Caco-2 (cell line): ENCODE data around the gene GGCX. TPM values are rescaled to one million over a fixed set of nuclear protein-coding genes. Genes with fewer than 3 reads are reported as not detected.

ENCODE experiments used
- BruUV-seq: library from RNA; stranded (reverse); fragments of 400-500 nt; replicated peaks from 2 replicates; lab custom pipeline; 2021; lab: Mats Ljungman, UMichigan
- CTCF ChIA-PET: fragments of 300-600 bp; sonication (Branson Sonifier 250); formaldehyde crosslinking; loops from one replicate; lab custom pipeline; 2022; ENCODE audit warnings: antibody characterized with exemption; lab: Charles Lee
- POLR2A ChIA-PET: fragments of 300-600 bp; sonication (Branson Sonifier 250); formaldehyde crosslinking; loops from one replicate; lab custom pipeline; 2022; ENCODE audit warnings: antibody characterized with exemption; lab: Charles Lee
- DNase-seq, 2 experiments: peaks; one replicate each; pipeline versions ENCODE4 v3.0.0 to v3.0.0-alpha.2; 2020 to 2022
- H3K27me3 ChIP-seq: replicated peaks from 2 replicates; pipeline ENCODE4 v1.6.0; 2011; ENCODE audit warnings: low read length; ENCODE audit not compliant: control insufficient read depth, insufficient read depth
- H3K36me3 ChIP-seq: 2 replicates; pipeline ENCODE4 v1.5.1; 2011; ENCODE audit warnings: low read length; ENCODE audit not compliant: control insufficient read depth, insufficient read depth
- H3K4me1 ChIP-seq: fragments of 250-450 bp; sonication (Bioruptor Pico); 2 replicates; pipeline ENCODE4 v1.5.1; 2020; ENCODE audit warnings: mild to moderate bottlenecking
- H3K4me3 ChIP-seq: 2 replicates; pipeline ENCODE4 v1.5.1; 2011; ENCODE audit warnings: low read depth, mild to moderate bottlenecking, control low read depth, low read length
- H3K9me3 ChIP-seq: fragments of 250-450 bp; sonication (Bioruptor Pico); 2 replicates; pipeline ENCODE4 v1.5.1; 2020; ENCODE audit warnings: mild to moderate bottlenecking, moderate library complexity
- H3K27ac Mint-ChIP-seq: one replicate; pipeline ENCODE4 v1.8.0; 2022; ENCODE audit warnings: mixed read lengths; ENCODE audit not compliant: unreplicated experiment
- H3K27me3 Mint-ChIP-seq: one replicate; pipeline ENCODE4 v1.8.0; 2022; ENCODE audit warnings: mixed read lengths; ENCODE audit not compliant: insufficient read depth, unreplicated experiment
- H3K36me3 Mint-ChIP-seq: one replicate; pipeline ENCODE4 v1.8.0; 2022; ENCODE audit warnings: mild to moderate bottlenecking, mixed read lengths; ENCODE audit not compliant: insufficient read depth, unreplicated experiment
- H3K4me1 Mint-ChIP-seq: one replicate; pipeline ENCODE4 v1.8.0; 2022; ENCODE audit warnings: low read depth, mixed read lengths; ENCODE audit not compliant: unreplicated experiment
- H3K4me3 Mint-ChIP-seq: one replicate; pipeline ENCODE4 v1.8.0; 2022; ENCODE audit warnings: mild to moderate bottlenecking, moderate library complexity, mixed read lengths; ENCODE audit not compliant: unreplicated experiment
- H3K9me3 Mint-ChIP-seq: one replicate; pipeline ENCODE4 v1.8.0; 2022; ENCODE audit warnings: mixed read lengths; ENCODE audit not compliant: unreplicated experiment
- CTCF ChIP-seq, 2 experiments: fragments of 200-600 bp in 1 of 2; IDR thresholded peaks; 1 replicate in 1 of 2; 2 replicates in 1 of 2; pipeline versions ENCODE4 v1.5.1 to v1.8.0; 2011 to 2022; ENCODE audit warnings: antibody characterized with exemption in 1 of 2, control low read depth in 1 of 2, inconsistent platforms in 1 of 2, low read depth in 1 of 2, low read length in 1 of 2, mild to moderate bottlenecking in 1 of 2, moderate library complexity in 1 of 2; ENCODE audit not compliant: insufficient read depth in 1 of 2, severe bottlenecking in 1 of 2, unreplicated experiment in 1 of 2
- intact Hi-C: fragments of 100-400 bp; cut with micrococcal nuclease; formaldehyde crosslinking; loops from one replicate; pipeline ENCODE4 v1.10.0; 2022; ENCODE audit not compliant: unreplicated experiment
- total RNA-seq: library from RNA; stranded (reverse); gene quantifications from 2 replicates; pipeline ENCODE4 v1.2.3, GENCODE V29; 2022

The GGCX gene
- total RNA-seq, 1 experiment from 2014 or later, result 96.8 TPM

GRCh38 chr2:85514323-85514722 lies 47.0 kb downstream of the GGCX start:
- H3K4me3 Mint-ChIP-seq, result no peak overlapping the region
- peaks cover 10% of the 10 kb centered on the region for H3K4me1 Mint-ChIP-seq
- H3K27me3 ChIP-seq, result no peaks in the 10 kb centered on the region
- H3K27ac Mint-ChIP-seq, result no peak overlapping the region
- POLR2A ChIA-PET, result no interaction called here
- CTCF ChIA-PET, result no interaction called here
- no peak for TF ChIP-seq CTCF (IDR thresholded peaks at IDR 0.05; ENCODE audit: insufficient read depth in 1 of 2, low read depth in 1 of 2, low read length in 1 of 2, severe bottlenecking in 1 of 2, unreplicated experiment in 1 of 2)
- H3K27me3 Mint-ChIP-seq, result no peaks in the 10 kb centered on the region
- peaks cover 6% of the 10 kb centered on the region; the same call in 1 of the 2 replicates for H3K4me1 ChIP-seq
- H3K4me3 ChIP-seq, result no peak overlapping the region
- no peaks in the 10 kb centered on the region for H3K9me3 Mint-ChIP-seq
- intact Hi-C loops, result no loop called here
- no peaks in the 10 kb centered on the region for H3K36me3 ChIP-seq
- H3K36me3 Mint-ChIP-seq, result no peaks in the 10 kb centered on the region
- BruUV-seq, result no TSS peak
- DNase-seq, result no peak
- no peaks in the 10 kb centered on the region for H3K9me3 ChIP-seq

GRCh38 chr2:85511008-85511811 lies 50.1 kb downstream of the GGCX start:
- H3K36me3 Mint-ChIP-seq, result no peaks in the 10 kb centered on the region
- BruUV-seq, result no TSS peak
- Histone ChIP-seq H3K36me3 (no peaks in the 10 kb centered on the region), H3K27me3 (no peaks in the 10 kb centered on the region), H3K9me3 (no peaks in the 10 kb centered on the region), H3K4me1 (peaks cover under 1% of the 10 kb centered on the region; the same call in 1 of the 2 replicates), H3K4me3 (no peak overlapping the region)
- intact Hi-C loops, result no loop called here
- no peaks in the 10 kb centered on the region for H3K27me3 Mint-ChIP-seq
- no peaks in the 10 kb centered on the region for H3K9me3 Mint-ChIP-seq
- no peak overlapping the region for H3K4me3 Mint-ChIP-seq
- no peaks in the 10 kb centered on the region for H3K4me1 Mint-ChIP-seq
- CTCF ChIA-PET, result no interaction called here
- POLR2A ChIA-PET, result interaction anchor here (0.6 kb wide), 1 partner anchor 185 kb away, joined by 4 read pairs; no protein-coding TSS in a partner anchor
- DNase-seq, result no peak
- TF ChIP-seq CTCF (IDR thresholded peaks at IDR 0.05; ENCODE audit: insufficient read depth in 1 of 2, low read depth in 1 of 2, low read length in 1 of 2, severe bottlenecking in 1 of 2, unreplicated experiment in 1 of 2), result no peak
- H3K27ac Mint-ChIP-seq, result no peak overlapping the region

GRCh38 chr2:85506768-85507181 lies 54.5 kb downstream of the GGCX start:
- no peak for TF ChIP-seq CTCF (IDR thresholded peaks at IDR 0.05; ENCODE audit: insufficient read depth in 1 of 2, low read depth in 1 of 2, low read length in 1 of 2, severe bottlenecking in 1 of 2, unreplicated experiment in 1 of 2)
- Histone ChIP-seq H3K4me1 (peaks cover 8% of the 10 kb centered on the region; the same call in 1 of the 2 replicates), H3K4me3 (no peak overlapping the region), H3K36me3 (no peaks in the 10 kb centered on the region; the same call in 1 of the 2 replicates), H3K9me3 (no peaks in the 10 kb centered on the region), H3K27me3 (no peaks in the 10 kb centered on the region)
- Mint-ChIP-seq H3K4me1 (no peaks in the 10 kb centered on the region), H3K4me3 (no peak overlapping the region), H3K9me3 (no peaks in the 10 kb centered on the region), H3K27me3 (no peaks in the 10 kb centered on the region), H3K27ac (no peak overlapping the region), H3K36me3 (no peaks in the 10 kb centered on the region)
- ChIA-PET POLR2A (no interaction called here), CTCF (interaction anchor here (0.6 to 2.0 kb wide), 2 partner anchors 32 to 52 kb away, joined by 5 read pairs; partner anchors contain the start of gene MAT2A)
- BruUV-seq, result no TSS peak
- no peak for DNase-seq
- intact Hi-C loops, result no loop called here
